ENCODE data around the gene HOPX.

- TF ChIP-seq POLR2AphosphoS5 (IDR thresholded peaks at IDR 0.05; ENCODE audit: low read depth, low read length) (no peak), POLR2A (IDR thresholded peaks at IDR 0.05; ENCODE audit: low read depth, low read length) (no peak)
These were observed 3.4 kb upstream of the HOPX start for GRCh38 chr4:56684320-56685050.

Data from GM12892 (cell line).